B cell (primary cell): Measurements from ENCODE around the gene RAD51B.

ENCODE experiments used
- CTCF ChIP-seq: fragments of 200-600 bp; IDR thresholded peaks from one replicate; pipeline ENCODE4 v1.8.0; 2022; ENCODE audit warnings: antibody characterized with exemption, mild to moderate bottlenecking
- EZH2 ChIP-seq: IDR thresholded peaks from 2 replicates; pipeline ENCODE4 v1.6.1; 2012; ENCODE audit warnings: borderline replicate concordance, low read depth, mild to moderate bottlenecking, moderate library complexity, low read length; ENCODE audit not compliant: insufficient read depth, poor library complexity, severe bottlenecking

GRCh38 chr14:68014771-68015170, 195.2 kb downstream of the RAD51B start:
- TF ChIP-seq EZH2 (no peak), CTCF (no peak)
